H9 (cell line): ENCODE measurements around the gene TSKU. TPM values are rescaled to one million over a fixed set of nuclear protein-coding genes. Genes with fewer than 3 reads are reported as not detected.
A peak's percentile ranks its signal among the peaks of the same experiment; 100 is the strongest.

ENCODE experiments used
- DNase-seq: peaks from one replicate; pipeline ENCODE4 v3.0.0-alpha.2; 2017
- H2AFZ ChIP-seq: one replicate; pipeline ENCODE4 v1.6.1; 2013; ENCODE audit warnings: mild to moderate bottlenecking, low read length, control low read depth, moderate library complexity
- H2AK5ac ChIP-seq: 2 replicates; pipeline ENCODE4 v1.6.1; 2013; ENCODE audit warnings: low read length, control low read depth, mixed read lengths; ENCODE audit not compliant: insufficient read length
- H2BK120ac ChIP-seq: one replicate; pipeline ENCODE4 v1.6.1; 2013; ENCODE audit warnings: low read depth, mild to moderate bottlenecking, low read length, control low read depth, inconsistent platforms; ENCODE audit not compliant: poor library complexity, severe bottlenecking
- H2BK12ac ChIP-seq: 2 replicates; pipeline ENCODE4 v1.6.1; 2013; ENCODE audit warnings: low read length, control low read depth, mixed read lengths, low read depth; ENCODE audit not compliant: insufficient read length
- H2BK15ac ChIP-seq: 2 replicates; pipeline ENCODE4 v1.6.1; 2013; ENCODE audit warnings: low read depth, low read length, control low read depth
- H2BK20ac ChIP-seq: one replicate; pipeline ENCODE4 v1.6.1; 2013; ENCODE audit warnings: low read depth, mild to moderate bottlenecking, low read length, control low read depth, inconsistent platforms; ENCODE audit not compliant: poor library complexity, severe bottlenecking
- H2BK5ac ChIP-seq: 2 replicates; pipeline ENCODE4 v1.6.1; 2013; ENCODE audit warnings: low read length, control low read depth, mixed read lengths; ENCODE audit not compliant: insufficient read length
- H3K14ac ChIP-seq: 2 replicates; pipeline ENCODE4 v1.6.1; 2013; ENCODE audit warnings: low read length, control low read depth; ENCODE audit not compliant: insufficient read depth
- H3K18ac ChIP-seq: 2 replicates; pipeline ENCODE4 v1.6.1; 2013; ENCODE audit warnings: low read depth, mild to moderate bottlenecking, mixed read lengths, low read length, control low read depth; ENCODE audit not compliant: insufficient read length
- H3K23ac ChIP-seq: 2 replicates; pipeline ENCODE4 v1.6.1; 2013; ENCODE audit warnings: low read length, control low read depth, mixed read lengths, low read depth; ENCODE audit not compliant: insufficient read length
- H3K23me2 ChIP-seq: 2 replicates; pipeline ENCODE4 v1.6.1; 2013; ENCODE audit warnings: low read depth, mild to moderate bottlenecking, mixed read lengths, low read length, control low read depth; ENCODE audit not compliant: insufficient read length, poor library complexity, severe bottlenecking
- H3K27ac ChIP-seq: 2 replicates; pipeline ENCODE4 v1.5.1; 2013; ENCODE audit warnings: low read length, control low read depth, mixed read lengths, low read depth; ENCODE audit not compliant: insufficient read length
- H3K27me3 ChIP-seq: 2 replicates; pipeline ENCODE4 v1.6.1; 2013; ENCODE audit warnings: low read length, control low read depth, inconsistent platforms; ENCODE audit not compliant: insufficient read depth
- H3K4ac ChIP-seq: 2 replicates; pipeline ENCODE4 v1.6.1; 2013; ENCODE audit warnings: low read depth, mild to moderate bottlenecking, control low read depth, inconsistent platforms, low read length, moderate library complexity
- H3K4me1 ChIP-seq: 2 replicates; pipeline ENCODE4 v1.6.1; 2013; ENCODE audit warnings: low read length, control low read depth, inconsistent platforms; ENCODE audit not compliant: insufficient read depth
- H3K4me2 ChIP-seq: 2 replicates; pipeline ENCODE4 v1.6.1; 2013; ENCODE audit warnings: low read length, control low read depth, mixed read lengths; ENCODE audit not compliant: insufficient read length, insufficient read depth
- H3K56ac ChIP-seq: 2 replicates; pipeline ENCODE4 v1.6.1; 2013; ENCODE audit warnings: low read depth, mild to moderate bottlenecking, mixed read lengths, low read length, control low read depth; ENCODE audit not compliant: insufficient read length
- H3K79me1 ChIP-seq: 2 replicates; pipeline ENCODE4 v1.6.1; 2013; ENCODE audit warnings: low read depth, mild to moderate bottlenecking, moderate library complexity, low read length, control low read depth, inconsistent platforms; ENCODE audit not compliant: insufficient read depth, poor library complexity, severe bottlenecking
- H3K79me2 ChIP-seq: 2 replicates; pipeline ENCODE4 v1.6.1; 2013; ENCODE audit warnings: low read length, control low read depth, inconsistent platforms; ENCODE audit not compliant: insufficient read depth
- H3K9ac ChIP-seq: 2 replicates; pipeline ENCODE4 v1.6.1; 2013; ENCODE audit warnings: low read length, control low read depth, mixed read lengths; ENCODE audit not compliant: insufficient read length; ENCODE audit errors: extremely low read depth
- H3K9me3 ChIP-seq: one replicate; pipeline ENCODE4 v1.6.1; 2013; ENCODE audit warnings: low read depth, low read length, inconsistent platforms; ENCODE audit not compliant: control insufficient read depth
- H3T11ph ChIP-seq: one replicate; pipeline ENCODE4 v1.6.1; 2013; ENCODE audit warnings: mild to moderate bottlenecking, low read length, control low read depth, inconsistent platforms
- H4K20me1 ChIP-seq: one replicate; pipeline ENCODE4 v1.6.1; 2013; ENCODE audit not compliant: control insufficient read depth, insufficient read length, insufficient read depth
- H4K5ac ChIP-seq: 2 replicates; pipeline ENCODE4 v1.6.1; 2013; ENCODE audit warnings: low read depth, mild to moderate bottlenecking, mixed read lengths, low read length, control low read depth; ENCODE audit not compliant: insufficient read length
- H4K8ac ChIP-seq: replicated peaks from 2 replicates; pipeline ENCODE4 v1.6.1; 2013; ENCODE audit warnings: low read length, control low read depth, mixed read lengths, low read depth; ENCODE audit not compliant: insufficient read length
- H4K91ac ChIP-seq: 2 replicates; pipeline ENCODE4 v1.6.1; 2013; ENCODE audit warnings: low read depth, mild to moderate bottlenecking, moderate library complexity, mixed read lengths, low read length, control low read depth; ENCODE audit not compliant: insufficient read length
- H3K27ac Mint-ChIP-seq, 3 experiments: 2 replicates in 2 of 3; 3 replicates in 1 of 3; pipeline ENCODE4 v1.8.0; 2020 to 2021; ENCODE audit warnings: mixed read lengths in 3 of 3, mild to moderate bottlenecking in 1 of 3, moderate library complexity in 1 of 3
- H3K27me3 Mint-ChIP-seq: 2 replicates; pipeline ENCODE4 v1.8.0; 2021; ENCODE audit warnings: low read depth, mild to moderate bottlenecking, moderate library complexity, mixed read lengths
- H3K36me3 Mint-ChIP-seq, 3 experiments: 2 replicates in 2 of 3; 3 replicates in 1 of 3; pipeline ENCODE4 v1.8.0; 2020 to 2021; ENCODE audit warnings: low read depth in 3 of 3, mixed read lengths in 3 of 3; ENCODE audit not compliant: insufficient read depth in 1 of 3
- H3K4me1 Mint-ChIP-seq, 2 experiments: 2 replicates each; pipeline ENCODE4 v1.8.0; 2020; ENCODE audit warnings: mixed read lengths in 2 of 2
- H3K4me3 Mint-ChIP-seq, 2 experiments: 2 replicates in 1 of 2; 3 replicates in 1 of 2; pipeline ENCODE4 v1.8.0; 2020 to 2021; ENCODE audit warnings: mild to moderate bottlenecking in 2 of 2, mixed read lengths in 2 of 2, moderate library complexity in 1 of 2
- H3K9me3 Mint-ChIP-seq, 2 experiments: 2 replicates in 1 of 2; 3 replicates in 1 of 2; pipeline ENCODE4 v1.8.0; 2020; ENCODE audit warnings: mild to moderate bottlenecking in 2 of 2, mixed read lengths in 2 of 2, moderate library complexity in 1 of 2
- CTCF ChIP-seq: fragments of 200-600 bp; sonication (generic); conservative IDR thresholded peaks from 3 replicates; pipeline ENCODE4 v1.8.0; 2021; ENCODE audit warnings: antibody characterized with exemption, mild to moderate bottlenecking
- WGBS: extraction: QIAGEN DNeasy Blood & Tissue Kit; methylation state at CpG from one replicate; pipeline ENCODE4 v1.1.7; 2013; ENCODE audit warnings: missing lambda C conversion rate, low lambda C conversion rate, mixed read lengths; ENCODE audit not compliant: insufficient read length; ENCODE audit errors: extremely low coverage; 5-methylcytosine and 5-hydroxymethylcytosine counted together
- total RNA-seq: library from RNA; stranded (reverse); gene quantifications from 2 replicates; pipeline ENCODE4 v1.2.1, GENCODE V29; 2021

The TSKU gene
- total RNA-seq, 1 experiment from 2014 or later = 25.4 TPM

DNA sequence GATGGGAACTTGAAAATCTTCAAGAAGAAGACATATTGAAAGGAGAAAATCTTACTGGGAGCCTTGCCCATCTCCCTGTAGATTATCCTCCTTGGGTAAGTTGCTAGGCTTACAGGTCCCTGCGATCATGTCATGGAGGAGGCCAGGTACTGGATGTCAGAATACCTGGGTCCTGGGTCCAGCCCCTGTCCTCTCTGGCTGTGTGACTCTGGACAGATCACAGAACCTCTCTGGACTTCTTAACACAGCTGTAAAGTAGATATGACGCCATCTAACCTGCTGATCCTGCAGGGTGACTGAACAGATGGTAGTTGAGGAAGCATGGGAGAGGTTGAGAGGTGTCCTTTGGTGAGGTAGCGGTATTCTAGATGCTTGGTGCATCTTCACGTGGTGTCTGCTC is 4.1 kb downstream of the TSKU start:
- no peaks in the 10 kb centered on the region for H4K20me1 ChIP-seq
- no peaks in the 10 kb centered on the region for H3K27me3 ChIP-seq
- no peak overlapping the region for H3K9ac ChIP-seq
- WGBS = no CpG with 5 or more reads among the region's 4 CpGs
- no peak overlapping the region for H3K56ac ChIP-seq
- no peak overlapping the region for H4K91ac ChIP-seq
- H2AFZ ChIP-seq = no peak overlapping the region
- H3K14ac ChIP-seq = no peak overlapping the region
- Mint-ChIP-seq H3K27me3 (no peaks in the 10 kb centered on the region; the same call in none of the 2 replicates), H3K27ac (peak overlapping the region in 1 of 3 experiments; percentile 23; a peak in 1 of 7 replicates), H3K4me3 (no peak overlapping the region), H3K9me3 (peaks cover 19 to 20% of the 10 kb centered on the region in 2 experiments), H3K4me1 (peaks cover 59 to 62% of the 10 kb centered on the region in 2 experiments), H3K36me3 (peaks cover 24 to 30% (median 28%) of the 10 kb centered on the region in 3 experiments)
- no peak overlapping the region for H4K5ac ChIP-seq
- H3K27ac ChIP-seq = no peak overlapping the region
- no peak overlapping the region for H3K18ac ChIP-seq
- no peaks in the 10 kb centered on the region for H3K9me3 ChIP-seq
- no peak overlapping the region for H3K4me2 ChIP-seq
- peaks cover 9% of the 10 kb centered on the region for H3K23me2 ChIP-seq
- H2AK5ac ChIP-seq = no peak overlapping the region
- H3T11ph ChIP-seq = no peak overlapping the region
- no peak for DNase-seq
- H2BK12ac ChIP-seq = no peak overlapping the region
- no peak for TF ChIP-seq CTCF
- H3K79me2 ChIP-seq = peaks cover 37% of the 10 kb centered on the region; the same call in 1 of the 2 replicates
- H3K23ac ChIP-seq = no peak overlapping the region
- no peak overlapping the region for H2BK120ac ChIP-seq
- H4K8ac ChIP-seq = no peak overlapping the region
- H2BK20ac ChIP-seq = no peak overlapping the region
- H3K4me1 ChIP-seq = peaks cover 17% of the 10 kb centered on the region; the same call in 1 of the 2 replicates
- H2BK5ac ChIP-seq = no peak overlapping the region
- H2BK15ac ChIP-seq = no peak overlapping the region
- peaks cover 6% of the 10 kb centered on the region for H3K79me1 ChIP-seq
- no peak overlapping the region for H3K4ac ChIP-seq
